ENCODE data around the gene LAMP2. TPM values are rescaled to one million over a fixed set of nuclear protein-coding genes. Genes with fewer than 3 reads are reported as not detected.

LAMP2 gene
- total and polyA plus RNA-seq, 2 of the 4 experiments (the other 2 are of a cell fraction), result 78.1 to 129 TPM

- Histone ChIP-seq H3K27ac (ENCODE audit: insufficient read depth, low read length) (peak overlapping the region; percentile 59; the same call in 1 of the 2 replicates), H4K20me1 (ENCODE audit: insufficient read depth, low read length) (no peaks in the 10 kb centered on the region), H3K4me3 (ENCODE audit: insufficient read depth, low read depth, low read length) (no peak overlapping the region), H2AK5ac (ENCODE audit: low read depth, low read length) (no peak overlapping the region), H3K18ac (ENCODE audit: low read depth, low read length) (no peak overlapping the region), H4K91ac (ENCODE audit: insufficient read depth, low read depth, low read length) (no peak overlapping the region), H3K4ac (ENCODE audit: low read depth, low read length) (no peak overlapping the region), H2AFZ (replicated peaks; ENCODE audit: low read length, poor library complexity) (no peak overlapping the region), H4K5ac (ENCODE audit: low read depth, low read length) (no peak overlapping the region), H2BK15ac (ENCODE audit: low read depth, low read length) (no peak overlapping the region), H2AK9ac (replicated peaks; ENCODE audit: low read depth, low read length, poor library complexity) (no peak overlapping the region), H3K36me3 (ENCODE audit: control insufficient read depth, insufficient read depth, low read length) (no peaks in the 10 kb centered on the region), H3K79me1 (ENCODE audit: low read depth in 1 of 2, low read length in 2 of 2) (no peaks in the 10 kb centered on the region), H3K9me3 (ENCODE audit: control insufficient read depth, insufficient read depth, low read length) (no peaks in the 10 kb centered on the region), H2BK120ac (ENCODE audit: low read depth, low read length) (no peak overlapping the region), H3K27me3 (ENCODE audit: control insufficient read depth, insufficient read depth, low read length) (no peaks in the 10 kb centered on the region), H3K56ac (ENCODE audit: extremely low read depth, insufficient read depth, low read length) (no peak overlapping the region), H3K9ac (ENCODE audit: low read depth, low read length) (no peak overlapping the region), H3K23ac (ENCODE audit: low read depth, low read length) (no peak overlapping the region), H2BK20ac (ENCODE audit: low read depth, low read length) (no peak overlapping the region), H4K8ac (ENCODE audit: low read depth in 2 of 2, low read length in 2 of 2) (no peak overlapping the region), H3K9me1 (ENCODE audit: insufficient read depth, low read length) (no peaks in the 10 kb centered on the region), H3K4me2 (ENCODE audit: low read depth, low read length) (no peak overlapping the region), H2BK5ac (ENCODE audit: low read depth, low read length, poor library complexity, severe bottlenecking) (no peak overlapping the region), H3K14ac (replicated peaks; ENCODE audit: low read depth, low read length) (no peak overlapping the region), H3K4me1 (ENCODE audit: control insufficient read depth, insufficient read depth, low read length) (0 out of 2 replicates have a peak, but pooled peaks cover 2% of the 10 kb centered on the region)
- ATAC-seq (ENCODE audit: low read depth) (no peak), DNase-seq (peak; percentile 83)
- TF ChIP-seq CHD1 (IDR thresholded peaks at IDR 0.05; ENCODE audit: low read depth, low read length), result no peak
- no peak for TF ChIP-seq USF2 (IDR thresholded peaks at IDR 0.05; ENCODE audit: low read depth, low read length)
- no peak for TF ChIP-seq RCOR1 (IDR thresholded peaks at IDR 0.05; ENCODE audit: insufficient replicate concordance, low read length)
- no peak for TF ChIP-seq SMC3 (IDR thresholded peaks at IDR 0.05; ENCODE audit: low read depth, low read length)
- no peak for TF ChIP-seq NFE2L2 (IDR thresholded peaks at IDR 0.05; ENCODE audit: low read depth, low read length)
- no peak for TF ChIP-seq RFX5 (IDR thresholded peaks at IDR 0.05; ENCODE audit: low read depth, low read length)
- no peak for TF ChIP-seq FOS (IDR thresholded peaks at IDR 0.05; ENCODE audit: low read depth, low read length)
- TF ChIP-seq RAD21 (IDR thresholded peaks at IDR 0.05; ENCODE audit: low read length), result no peak
- TF ChIP-seq MAFK (IDR thresholded peaks at IDR 0.05; ENCODE audit: low read depth, low read length), result no peak
- no peak for TF ChIP-seq POLR2A (IDR thresholded peaks at IDR 0.05; ENCODE audit: low read depth, low read length)
- no peak for TF ChIP-seq CEBPB (IDR thresholded peaks at IDR 0.05; ENCODE audit: low read depth, low read length)
- no peak for TF ChIP-seq CTCF (conservative IDR thresholded peaks at IDR 0.05; ENCODE audit: low read depth, low read length)
- TF ChIP-seq MAZ (IDR thresholded peaks at IDR 0.05; ENCODE audit: borderline replicate concordance, low read depth, low read length), result no peak
- TF ChIP-seq ELK1 (IDR thresholded peaks at IDR 0.05; ENCODE audit: borderline replicate concordance, low read depth, low read length), result no peak
- no peak for TF ChIP-seq BHLHE40 (IDR thresholded peaks at IDR 0.05; ENCODE audit: low read depth, low read length)
- CTCF ChIA-PET, result no interaction called here
- in situ Hi-C loops (cut with MboI; ENCODE audit: low sequenced_read_pairs) (loop anchor here (25.0 kb wide), 1 partner anchor 244 kb away; no protein-coding TSS in a partner anchor), dilution Hi-C loops (cut with HindIII; ENCODE audit: low sequenced_read_pairs, unreplicated experiment) (no loop called here), intact Hi-C loops (cut with micrococcal nuclease) (no loop called here)
- BruUV-seq (replicated peaks), result no TSS peak
- POLR2A ChIA-PET (ENCODE audit: unreplicated experiment), result interaction anchor here (0.6 kb wide), 1 partner anchor 18 kb away, joined by 4 read pairs; no protein-coding TSS in a partner anchor
- no CpG with 5 or more reads among the region's 3 CpGs for WGBS, 2 experiments (ENCODE audit: extremely low coverage in 2 of 2, insufficient read length in 1 of 2)
Measured at GRCh38 chrX:120517936-120518335, 48.8 kb upstream of the LAMP2 start.

Data from IMR-90 (cell line).